ENCODE data around the gene SYK. TPM values are rescaled to one million over a fixed set of nuclear protein-coding genes. Genes with fewer than 3 reads are reported as not detected.

The SYK gene
- total RNA-seq, 3 donors from 2014 or later (not counting 1 experiment from before 2014, with no cell fraction given) = 75.5 to 104 (median 78.0) TPM

GRCh38 chr9:90841213-90841612, 39.6 kb downstream of the SYK start:
- Histone ChIP-seq H3K4me1 (ENCODE audit: control insufficient read depth, insufficient read depth, low read length) (peaks cover 57% of the 10 kb centered on the region), H3K27ac (ENCODE audit: low read length) (no peak overlapping the region), H3K4me3 (ENCODE audit: low read length) (no peak overlapping the region), H3K36me3 (ENCODE audit: control insufficient read depth, insufficient read depth, low read length) (peaks cover 20% of the 10 kb centered on the region), H3K9me3 (ENCODE audit: control insufficient read depth, insufficient read depth, low read length) (no peaks in the 10 kb centered on the region), H3K27me3 (ENCODE audit: control insufficient read depth, insufficient read depth, low read length) (no peaks in the 10 kb centered on the region)
- 90% methylated on average over 5 of the region's 5 CpGs for WGBS (ENCODE audit: insufficient coverage)
- H3K27ac Mint-ChIP-seq = no peak overlapping the region
- no peaks in the 10 kb centered on the region for H3K9me3 Mint-ChIP-seq
- no peak for TF ChIP-seq CTCF (IDR thresholded peaks at IDR 0.05)
- H3K27me3 Mint-ChIP-seq (ENCODE audit: low read depth in 2 of 2) = no peaks in the 10 kb centered on the region
- ATAC-seq (peak in 1 of 3 donors; percentile 5), DNase-seq (no peak)
- H3K4me1 Mint-ChIP-seq = peaks cover 22 to 39% of the 10 kb centered on the region in 2 donors
- intact Hi-C loops (cut with micrococcal nuclease) = loop anchor here (5.0 kb wide), 1 partner anchor 39 kb away; the partner anchor contains the start of gene SYK
- no peaks in the 10 kb centered on the region for H3K36me3 Mint-ChIP-seq
- no peak overlapping the region for H3K4me3 Mint-ChIP-seq

DNA sequence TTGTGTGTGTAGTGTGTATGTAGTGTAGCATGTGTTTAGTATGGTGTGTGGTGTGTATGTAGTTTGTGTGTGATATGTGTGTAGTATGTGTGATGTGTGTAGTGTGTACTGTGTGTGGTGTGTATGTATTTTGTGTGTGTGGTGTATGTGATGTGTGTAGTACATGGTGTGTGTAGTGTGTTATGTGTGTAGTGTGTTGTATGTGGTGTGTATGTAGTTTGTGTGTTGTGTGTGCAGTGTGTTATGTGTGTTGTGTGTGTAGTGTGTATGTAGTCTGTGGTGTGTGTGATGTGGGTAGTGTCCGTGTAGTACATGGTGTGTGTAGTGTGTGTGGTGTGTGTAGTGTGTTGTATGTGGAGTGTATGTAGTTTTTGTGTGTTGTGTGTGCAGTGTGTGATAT, 40.0 kb downstream of the SYK start:
- no peak overlapping the region for H3K4me3 ChIP-seq (ENCODE audit: low read length)
- DNase-seq = no peak
- H3K27ac ChIP-seq (ENCODE audit: low read length) = no peak overlapping the region
- peaks cover 57% of the 10 kb centered on the region for H3K4me1 ChIP-seq (ENCODE audit: control insufficient read depth, insufficient read depth, low read length)
- TF ChIP-seq CTCF (IDR thresholded peaks at IDR 0.05) = no peak
- no peaks in the 10 kb centered on the region for H3K9me3 Mint-ChIP-seq
- WGBS (ENCODE audit: insufficient coverage) = 93% methylated on average over 1 of the region's 1 CpG
- no peaks in the 10 kb centered on the region for H3K9me3 ChIP-seq (ENCODE audit: control insufficient read depth, insufficient read depth, low read length)
- peaks cover 23% of the 10 kb centered on the region for H3K36me3 ChIP-seq (ENCODE audit: control insufficient read depth, insufficient read depth, low read length)
- intact Hi-C loops (cut with micrococcal nuclease) = loop anchor here (5.0 kb wide), 1 partner anchor 39 kb away; the partner anchor contains the start of gene SYK
- H3K4me1 Mint-ChIP-seq = peaks cover 22 to 36% of the 10 kb centered on the region in 2 donors
- H3K27ac Mint-ChIP-seq = no peak overlapping the region
- no peaks in the 10 kb centered on the region for H3K27me3 ChIP-seq (ENCODE audit: control insufficient read depth, insufficient read depth, low read length)
- peak in 1 of 3 donors; percentile 3 for ATAC-seq
- no peak overlapping the region for H3K4me3 Mint-ChIP-seq
- H3K36me3 Mint-ChIP-seq = no peaks in the 10 kb centered on the region
- H3K27me3 Mint-ChIP-seq (ENCODE audit: low read depth in 2 of 2) = no peaks in the 10 kb centered on the region

- Histone ChIP-seq H3K36me3 (ENCODE audit: control insufficient read depth, insufficient read depth, low read length) (peaks cover 29% of the 10 kb centered on the region), H3K27me3 (ENCODE audit: control insufficient read depth, insufficient read depth, low read length) (no peaks in the 10 kb centered on the region), H3K4me1 (ENCODE audit: control insufficient read depth, insufficient read depth, low read length) (peaks cover 56% of the 10 kb centered on the region), H3K27ac (ENCODE audit: low read length) (peak overlapping the region; percentile 38), H3K9me3 (ENCODE audit: control insufficient read depth, insufficient read depth, low read length) (no peaks in the 10 kb centered on the region), H3K4me3 (ENCODE audit: low read length) (no peak overlapping the region)
- Mint-ChIP-seq H3K4me3 (no peak overlapping the region), H3K27ac (no peak overlapping the region), H3K4me1 (peaks cover 18 to 33% of the 10 kb centered on the region in 2 donors), H3K27me3 (ENCODE audit: low read depth in 2 of 2) (no peaks in the 10 kb centered on the region), H3K9me3 (no peaks in the 10 kb centered on the region), H3K36me3 (no peaks in the 10 kb centered on the region)
- intact Hi-C loops (cut with micrococcal nuclease) = loop anchor here (5.0 kb wide), 1 partner anchor 40 kb away; the partner anchor contains the start of gene SYK
- WGBS (ENCODE audit: insufficient coverage) = 90% methylated on average over 7 of the region's 7 CpGs
- DNase-seq (no peak), ATAC-seq (no peak)
- no peak for TF ChIP-seq CTCF (IDR thresholded peaks at IDR 0.05)
Observed at GRCh38 chr9:90842176-90842777, 40.7 kb downstream of the SYK start.

All from natural killer cell (primary cell).